Psoas muscle (tissue), 8 donors: ENCODE results near the gene TMIGD1. TPM values are rescaled to one million over a fixed set of nuclear protein-coding genes. Genes with fewer than 3 reads are reported as not detected.

Experiments
- ATAC-seq, 4 donors: fragments of 200-7000 bp; cut with Tn5 transposase; one replicate each; pipeline ENCODE4 v1.9.1; 2020; ENCODE audit warnings: moderate library complexity in 3 of 4, mild to moderate bottlenecking in 2 of 4
- DNase-seq, 2 donors: peaks; one replicate each; pipeline ENCODE4 v3.0.0-alpha.2; 2020
- H3K27ac ChIP-seq: fragments of 200-600 bp; one replicate; pipeline ENCODE4 v1.8.0; 2022
- H3K27me3 ChIP-seq, 3 donors: fragments of 200-600 bp in 1 of 3; one replicate each; pipeline versions ENCODE4 v1.6.1 to v1.8.0; 2013 to 2022; ENCODE audit warnings: low read length in 2 of 3, mild to moderate bottlenecking in 2 of 3, moderate library complexity in 1 of 3; ENCODE audit not compliant: insufficient read depth in 3 of 3
- H3K36me3 ChIP-seq, 2 donors: fragments of 200-600 bp in 1 of 2; one replicate each; pipeline versions ENCODE4 v1.6.1 to v1.8.0; 2013 to 2022; ENCODE audit warnings: low read depth in 1 of 2, mild to moderate bottlenecking in 1 of 2, moderate library complexity in 1 of 2; ENCODE audit not compliant: insufficient read depth in 1 of 2
- H3K4me1 ChIP-seq: fragments of 200-600 bp; one replicate; pipeline ENCODE4 v1.8.0; 2022
- H3K4me3 ChIP-seq: fragments of 200-600 bp; one replicate; pipeline ENCODE4 v1.8.0; 2022; ENCODE audit warnings: mild to moderate bottlenecking
- H3K9me3 ChIP-seq: fragments of 200-600 bp; one replicate; pipeline ENCODE4 v1.8.0; 2022
- CTCF ChIP-seq: fragments of 200-600 bp; IDR thresholded peaks from one replicate; pipeline ENCODE4 v1.8.0; 2022; ENCODE audit warnings: antibody characterized with exemption
- WGBS, 3 donors: extraction: QIAGEN DNeasy Blood & Tissue Kit; methylation state at CpG; one replicate each; pipeline versions ENCODE4 v1.1.6 to v1.1.7; 2013; 5-methylcytosine and 5-hydroxymethylcytosine counted together
- intact Hi-C, 2 donors: fragments of 100-400 bp; cut with DNase I; formaldehyde crosslinking; loops; one replicate each; pipeline versions ENCODE4 v1.11.0 to v1.14.2; 2022
- polyA plus RNA-seq, 3 donors: library from polyadenylated mRNA; stranded (reverse); fragments of 200-250 nt; gene quantifications; one replicate each; pipeline ENCODE4 v1.2.3, GENCODE V29; 2013
- total RNA-seq, 4 donors: library from RNA; stranded (reverse); fragmentation: NEBNext Ultra II Directional in 2 of 4; extraction: Animal tissue kit (Norgen Biotek cat#: 25700) in 2 of 4; gene quantifications; one replicate each; pipeline versions ENCODE4 v1.2.1 to v1.2.4, GENCODE V29; 2021 to 2023
- donor health status: healthy with polysubstance abuse.
- donor health status: DM: no; HTN: no; CAD: no; lungs with moderate emphysema.
- donor health status: Bipolar disorder and iron deficiency.
- donor health status: healthy.
- donor health status: DM: yes; HTN: yes; CAD: no.
- donor health status: DM: no; HTN: no; CAD: no.
- donor health status: DM: no; HTN: no; CAD: no.
- donor health status: DM: yes; HTN: yes; CAD: no.

TMIGD1 gene
- total and polyA plus RNA-seq, 7 donors, result not detected

GRCh38 chr17:30323262-30323894, 10.5 kb downstream of the TMIGD1 start:
- Histone ChIP-seq H3K9me3 (no peaks in the 10 kb centered on the region), H3K27me3 (peaks cover 0 to 11% (median 2%) of the 10 kb centered on the region in 3 donors), H3K4me1 (no peaks in the 10 kb centered on the region), H3K36me3 (no peaks in the 10 kb centered on the region), H3K27ac (no peak overlapping the region), H3K4me3 (no peak overlapping the region)
- DNase-seq, result no peak
- intact Hi-C loops, result loop anchor here in 1 of 2 donors (5.0 kb wide), 1 partner anchor 139 kb away; no protein-coding TSS in a partner anchor
- WGBS, 3 donors, result 45 to 49% (median 46%) methylated on average over 5 of the region's 5 CpGs
- no peak for TF ChIP-seq CTCF
- ATAC-seq, result no peak

DNA sequence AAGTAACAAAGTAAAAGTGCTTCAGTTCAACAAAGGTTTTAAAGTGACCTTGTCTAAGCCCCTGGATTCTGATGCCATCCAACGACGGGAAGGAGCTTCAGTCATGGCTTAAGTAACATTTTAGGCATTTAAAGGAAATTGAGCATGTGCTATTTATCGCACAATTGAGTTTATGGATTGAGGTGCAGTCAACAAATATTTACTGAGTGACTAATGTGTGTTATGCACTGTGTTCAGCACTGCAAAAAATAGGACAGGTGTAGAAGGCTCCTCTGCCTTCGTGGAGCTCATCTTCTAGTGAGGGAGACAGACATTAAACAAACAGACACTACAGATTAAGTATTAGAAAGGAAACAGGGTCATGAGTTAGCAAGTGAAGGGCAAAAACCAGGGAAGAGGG, 12.5 kb downstream of the TMIGD1 start:
- ATAC-seq, result no peak
- DNase-seq, result no peak
- no peaks in the 10 kb centered on the region for H3K36me3 ChIP-seq
- WGBS, 3 donors, result 56 to 77% (median 56%) methylated on average over 4 of the region's 4 CpGs
- intact Hi-C loops, result loop anchor here in 1 of 2 donors (5.0 kb wide), 1 partner anchor 141 kb away; no protein-coding TSS in a partner anchor
- peaks cover 0 to 11% (median 2%) of the 10 kb centered on the region in 3 donors for H3K27me3 ChIP-seq
- no peak for TF ChIP-seq CTCF
- no peak overlapping the region for H3K4me3 ChIP-seq
- no peaks in the 10 kb centered on the region for H3K4me1 ChIP-seq
- H3K9me3 ChIP-seq, result no peaks in the 10 kb centered on the region
- H3K27ac ChIP-seq, result no peak overlapping the region

DNA sequence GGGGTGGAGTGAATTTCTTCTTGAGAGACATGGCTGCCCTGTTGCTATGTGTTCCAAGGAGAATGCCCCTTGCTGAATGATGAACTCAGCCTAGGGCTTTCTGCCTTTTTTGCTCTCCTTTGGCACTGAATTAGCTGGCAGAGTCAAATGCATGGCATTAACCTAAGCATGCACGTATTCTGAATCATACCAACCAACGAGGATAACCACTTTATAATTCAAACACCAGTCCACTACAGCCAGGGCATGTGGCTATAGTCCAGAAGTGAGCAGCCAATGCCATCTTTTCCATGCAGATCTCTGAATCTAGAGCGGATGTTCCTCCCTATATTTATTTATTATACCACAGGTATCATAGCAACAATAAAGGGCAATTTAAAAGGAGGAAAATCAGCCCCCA, 15.7 kb downstream of the TMIGD1 start:
- H3K36me3 ChIP-seq, result no peaks in the 10 kb centered on the region
- no peaks in the 10 kb centered on the region for H3K9me3 ChIP-seq
- 39 to 53% (median 40%) methylated on average over 3 of the region's 3 CpGs for whole genome bisulfite sequencing, 3 donors
- peaks cover 0 to 15% (median 2%) of the 10 kb centered on the region in 3 donors for H3K27me3 ChIP-seq
- DNase-seq, result no peak
- H3K4me1 ChIP-seq, result no peaks in the 10 kb centered on the region
- TF ChIP-seq CTCF, result no peak
- no peak overlapping the region for H3K4me3 ChIP-seq
- no peak for ATAC-seq
- intact Hi-C loops, result no loop called here
- no peak overlapping the region for H3K27ac ChIP-seq

DNA sequence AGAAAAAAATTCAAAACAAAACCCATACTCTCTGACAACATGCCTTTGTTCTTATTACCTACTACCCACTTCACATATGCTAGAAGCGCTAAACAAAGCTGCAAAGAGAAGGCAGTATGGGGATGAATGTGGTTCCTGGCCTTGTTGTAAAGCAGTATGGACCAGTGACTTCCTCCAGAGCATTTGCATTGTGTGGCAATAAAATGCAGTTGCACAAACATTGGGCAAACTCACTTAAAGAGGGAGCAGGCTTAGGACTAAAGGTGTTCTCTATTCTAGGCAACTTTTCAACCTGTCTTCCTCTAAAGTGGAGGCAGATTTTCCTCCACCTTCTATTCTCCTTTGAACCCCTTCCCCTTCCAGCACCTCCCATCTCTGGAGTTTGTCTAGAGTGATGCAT, 17.1 kb downstream of the TMIGD1 start:
- Histone ChIP-seq H3K4me3 (no peak overlapping the region), H3K27me3 (peaks cover 0 to 8% (median 0%) of the 10 kb centered on the region in 3 donors), H3K9me3 (no peaks in the 10 kb centered on the region), H3K27ac (no peak overlapping the region), H3K36me3 (no peaks in the 10 kb centered on the region), H3K4me1 (no peaks in the 10 kb centered on the region)
- intact Hi-C loops, result no loop called here
- ATAC-seq, result no peak
- no peak for DNase-seq
- no peak for TF ChIP-seq CTCF
- 95 to 100% (median 96%) methylated on average over 1 of the region's 1 CpG for WGBS, 3 donors

DNA sequence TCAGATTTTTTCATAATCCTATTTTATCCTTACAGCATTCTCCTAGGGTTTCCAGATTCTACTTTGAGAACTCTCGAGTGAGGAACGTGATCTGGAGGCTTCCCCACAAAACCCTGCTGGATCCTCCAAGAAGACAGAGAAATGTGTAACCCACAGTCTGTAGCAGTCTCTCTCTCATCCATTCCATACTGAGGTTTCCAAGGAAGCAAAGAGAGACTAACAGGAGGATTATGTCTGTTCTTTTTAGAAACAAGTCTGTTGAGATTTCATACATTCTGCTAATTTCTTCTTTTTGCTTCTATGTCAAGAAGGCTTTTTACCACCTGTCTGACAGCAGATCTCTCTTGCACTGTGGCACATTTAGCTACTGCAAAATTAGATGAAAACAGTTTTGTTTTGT, 18.8 kb downstream of the TMIGD1 start:
- WGBS, 3 donors, result 20 to 32% (median 24%) methylated on average over 2 of the region's 2 CpGs

More for the DNA sequence above, 18.8 kb downstream of the TMIGD1 start:
- Histone ChIP-seq H3K9me3 (no peaks in the 10 kb centered on the region), H3K36me3 (no peaks in the 10 kb centered on the region), H3K27ac (no peak overlapping the region), H3K4me1 (no peaks in the 10 kb centered on the region), H3K27me3 (peaks cover 0 to 4% (median 0%) of the 10 kb centered on the region in 3 donors), H3K4me3 (no peak overlapping the region)
- ATAC-seq (no peak), DNase-seq (no peak)
- intact Hi-C loops, result no loop called here
- TF ChIP-seq CTCF, result no peak
